GM12801 (cell line): Measurements from ENCODE around the gene TMA7B.

Experiments
- CTCF ChIP-seq: IDR thresholded peaks from one replicate; pipeline ENCODE4 v1.5.1; 2011; ENCODE audit warnings: control low read depth; ENCODE audit not compliant: insufficient read length; ENCODE audit errors: extremely low read depth

Gene TMA7B

GRCh38 chr22:39947220-39948216, 12.7 kb upstream of the TMA7B start:
- TF ChIP-seq CTCF, result no peak

- no peak for TF ChIP-seq CTCF
These were observed 10.0 kb upstream of the TMA7B start for GRCh38 chr22:39949964-39950737.

- no peak for TF ChIP-seq CTCF
These were observed 7.8 kb upstream of the TMA7B start for GRCh38 chr22:39952347-39952746.

GRCh38 chr22:39953101-39953500, 7.1 kb upstream of the TMA7B start:
- TF ChIP-seq CTCF, result no peak

- no peak for TF ChIP-seq CTCF
These were observed 5.6 kb upstream of the TMA7B start for GRCh38 chr22:39954584-39955055.

- no peak for TF ChIP-seq CTCF
These were observed 4.5 kb upstream of the TMA7B start for GRCh38 chr22:39955675-39956074.
